Prostate gland (tissue), 2 donors: ENCODE data around the gene LMBR1. TPM values are rescaled to one million over a fixed set of nuclear protein-coding genes. Genes with fewer than 3 reads are reported as not detected.

Source experiments
- DNase-seq: peaks from one replicate; pipeline ENCODE4 v3.0.0-alpha.2; 2019; ENCODE audit warnings: low spot score
- H3K27ac ChIP-seq, 2 donors: fragments of 200-600 bp; sonication (generic); 2 replicates each; pipeline ENCODE4 v1.5.1; 2017 to 2019
- H3K27me3 ChIP-seq: fragments of 200-600 bp; sonication (generic); replicated peaks from 2 replicates; pipeline ENCODE4 v1.5.1; 2019; ENCODE audit not compliant: insufficient read depth
- H3K36me3 ChIP-seq, 2 donors: fragments of 200-600 bp; sonication (generic); 1 replicate in 1 of 2; 2 replicates in 1 of 2; pipeline versions ENCODE4 v1.5.1 to v1.8.1; 2017 to 2019
- H3K4me1 ChIP-seq: fragments of 200-600 bp; sonication (generic); replicated peaks from 2 replicates; pipeline ENCODE4 v1.5.1; 2019
- H3K4me3 ChIP-seq, 2 donors: fragments of 200-600 bp; sonication (generic); 2 replicates each; pipeline ENCODE4 v1.5.1; 2017 to 2019
- H3K9me3 ChIP-seq: fragments of 200-600 bp; sonication (generic); 2 replicates; pipeline ENCODE4 v1.5.1; 2017
- POLR2A ChIP-seq: fragments of 450-650 bp; IDR thresholded peaks from one replicate; pipeline ENCODE4 v1.6.1; 2016; ENCODE audit warnings: antibody characterized with exemption, mild to moderate bottlenecking
- POLR2AphosphoS5 ChIP-seq: sonication (generic); formaldehyde crosslinking; IDR thresholded peaks from one replicate; pipeline ENCODE4 v1.6.1; 2017; ENCODE audit warnings: antibody characterized with exemption
- WGBS: methylation state at CpG from one replicate; pipeline ENCODE4 v1.1.5; 2018; 5-methylcytosine and 5-hydroxymethylcytosine counted together
- intact Hi-C: fragments of 100-400 bp; cut with DNase I; formaldehyde crosslinking; loops from one replicate; pipeline ENCODE4 v1.14.2; 2022
- total RNA-seq, 2 donors: library from RNA; depleted of rRNA; stranded (reverse); fragments of >200 nt; gene quantifications; one replicate each; pipeline ENCODE4 v1.1.0, GENCODE V29; 2016
- TF ChIP-seq, protein P1 (sequence below), 4 experiments: fragments of 200-600 bp in 2 of 4; fragments of 450-650 bp in 2 of 4; sonication (generic) in 2 of 4; IDR thresholded peaks; 1 replicate in 3 of 4; 2 replicates in 1 of 4; pipeline ENCODE4 v1.5.1; 2016 to 2019; ENCODE audit warnings: antibody characterized with exemption in 4 of 4, mild to moderate bottlenecking in 2 of 4, moderate library complexity in 2 of 4

LMBR1 gene
- total RNA-seq, 2 donors from 2014 or later: 44.7 to 168 TPM

DNA sequence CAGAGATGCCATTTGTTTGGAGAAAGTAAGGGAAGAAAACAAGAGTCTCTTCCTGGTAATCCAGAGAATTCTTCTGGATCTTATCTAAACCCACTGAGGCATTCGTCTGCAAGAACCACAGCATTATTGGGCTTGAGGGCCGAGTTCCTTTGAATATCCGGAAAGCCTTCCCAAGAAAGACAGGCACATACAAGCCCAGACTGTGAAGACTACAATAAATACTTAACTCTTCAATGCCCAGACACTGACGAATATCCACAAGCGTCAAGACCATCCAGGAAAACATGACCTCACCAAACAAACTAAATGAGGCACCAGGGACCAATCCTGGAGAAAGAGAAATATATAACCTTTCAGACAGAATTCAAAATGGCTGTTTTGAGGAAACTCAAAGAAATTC, 153.4 kb downstream of the LMBR1 start:
- no peak for DNase-seq
- Histone ChIP-seq H3K27ac (no peak overlapping the region), H3K4me3 (no peak overlapping the region), H3K36me3 (no peaks in the 10 kb centered on the region), H3K27me3 (no peaks in the 10 kb centered on the region), H3K9me3 (no peaks in the 10 kb centered on the region), H3K4me1 (no peaks in the 10 kb centered on the region)
- no peak for TF ChIP-seq POLR2A
- TF ChIP-seq POLR2AphosphoS5: no peak
- TF ChIP-seq, protein P1, sequence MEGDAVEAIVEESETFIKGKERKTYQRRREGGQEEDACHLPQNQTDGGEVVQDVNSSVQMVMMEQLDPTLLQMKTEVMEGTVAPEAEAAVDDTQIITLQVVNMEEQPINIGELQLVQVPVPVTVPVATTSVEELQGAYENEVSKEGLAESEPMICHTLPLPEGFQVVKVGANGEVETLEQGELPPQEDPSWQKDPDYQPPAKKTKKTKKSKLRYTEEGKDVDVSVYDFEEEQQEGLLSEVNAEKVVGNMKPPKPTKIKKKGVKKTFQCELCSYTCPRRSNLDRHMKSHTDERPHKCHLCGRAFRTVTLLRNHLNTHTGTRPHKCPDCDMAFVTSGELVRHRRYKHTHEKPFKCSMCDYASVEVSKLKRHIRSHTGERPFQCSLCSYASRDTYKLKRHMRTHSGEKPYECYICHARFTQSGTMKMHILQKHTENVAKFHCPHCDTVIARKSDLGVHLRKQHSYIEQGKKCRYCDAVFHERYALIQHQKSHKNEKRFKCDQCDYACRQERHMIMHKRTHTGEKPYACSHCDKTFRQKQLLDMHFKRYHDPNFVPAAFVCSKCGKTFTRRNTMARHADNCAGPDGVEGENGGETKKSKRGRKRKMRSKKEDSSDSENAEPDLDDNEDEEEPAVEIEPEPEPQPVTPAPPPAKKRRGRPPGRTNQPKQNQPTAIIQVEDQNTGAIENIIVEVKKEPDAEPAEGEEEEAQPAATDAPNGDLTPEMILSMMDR (IDR thresholded peaks at IDR 0.05): no peak
- 44% methylated on average over 5 of the region's 5 CpGs for WGBS
- intact Hi-C loops: no loop called here

DNA sequence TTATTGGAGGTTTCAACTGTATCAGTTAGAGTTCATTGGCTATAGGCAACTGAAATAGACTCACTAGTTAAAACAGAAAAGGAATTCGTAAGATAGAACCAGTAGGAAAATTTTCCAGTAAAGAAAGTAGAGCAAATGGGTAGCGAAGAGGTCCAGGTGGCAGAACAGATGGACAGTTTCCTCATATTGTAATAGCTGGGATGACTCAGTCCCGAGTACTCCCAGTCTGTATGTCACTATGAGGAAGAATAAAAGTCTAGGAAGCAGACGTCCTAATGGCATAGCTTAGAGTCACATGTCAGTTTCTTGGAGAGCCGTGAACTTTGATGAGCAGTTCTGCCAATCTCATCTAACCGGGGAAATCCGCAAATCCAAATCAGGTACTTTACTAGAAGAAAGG, 157.1 kb downstream of the LMBR1 start:
- H3K27ac ChIP-seq: no peak overlapping the region
- TF ChIP-seq, protein P1 (IDR thresholded peaks at IDR 0.05): no peak
- no peak for TF ChIP-seq POLR2A
- TF ChIP-seq POLR2AphosphoS5: no peak
- H3K9me3 ChIP-seq: no peaks in the 10 kb centered on the region
- no peaks in the 10 kb centered on the region for H3K27me3 ChIP-seq
- intact Hi-C loops: no loop called here
- no peak overlapping the region for H3K4me3 ChIP-seq
- no peaks in the 10 kb centered on the region for H3K4me1 ChIP-seq
- H3K36me3 ChIP-seq: no peaks in the 10 kb centered on the region
- DNase-seq: no peak
- 95% methylated on average over 7 of the region's 7 CpGs for WGBS

DNA sequence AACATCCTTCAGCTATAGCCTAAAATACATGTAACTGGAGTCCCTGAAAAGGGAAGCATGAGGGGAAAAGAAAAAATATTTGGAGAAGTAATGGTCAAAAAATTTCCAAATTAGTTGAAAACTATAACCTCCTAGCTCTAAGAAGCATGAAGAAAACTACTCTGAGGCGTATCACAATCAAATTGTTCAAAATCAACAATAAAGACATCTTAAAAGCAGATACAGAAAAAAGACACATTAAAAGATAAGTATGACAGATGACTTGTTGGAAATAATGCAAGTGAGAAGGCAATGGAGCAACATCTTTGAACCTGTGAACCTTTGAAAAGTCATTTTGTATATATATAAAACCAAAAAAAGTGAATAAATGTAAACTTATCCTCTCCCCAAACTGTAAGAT, 159.3 kb downstream of the LMBR1 start:
- TF ChIP-seq POLR2AphosphoS5 (no peak), POLR2A (no peak)
- TF ChIP-seq, protein P1 (IDR thresholded peaks at IDR 0.05): no peak
- WGBS: 97% methylated on average over 1 of the region's 1 CpG
- H3K4me1 ChIP-seq: no peaks in the 10 kb centered on the region
- H3K36me3 ChIP-seq: no peaks in the 10 kb centered on the region
- no peak for DNase-seq
- intact Hi-C loops: no loop called here
- H3K9me3 ChIP-seq: no peaks in the 10 kb centered on the region
- H3K4me3 ChIP-seq: no peak overlapping the region
- no peak overlapping the region for H3K27ac ChIP-seq
- no peaks in the 10 kb centered on the region for H3K27me3 ChIP-seq

DNA sequence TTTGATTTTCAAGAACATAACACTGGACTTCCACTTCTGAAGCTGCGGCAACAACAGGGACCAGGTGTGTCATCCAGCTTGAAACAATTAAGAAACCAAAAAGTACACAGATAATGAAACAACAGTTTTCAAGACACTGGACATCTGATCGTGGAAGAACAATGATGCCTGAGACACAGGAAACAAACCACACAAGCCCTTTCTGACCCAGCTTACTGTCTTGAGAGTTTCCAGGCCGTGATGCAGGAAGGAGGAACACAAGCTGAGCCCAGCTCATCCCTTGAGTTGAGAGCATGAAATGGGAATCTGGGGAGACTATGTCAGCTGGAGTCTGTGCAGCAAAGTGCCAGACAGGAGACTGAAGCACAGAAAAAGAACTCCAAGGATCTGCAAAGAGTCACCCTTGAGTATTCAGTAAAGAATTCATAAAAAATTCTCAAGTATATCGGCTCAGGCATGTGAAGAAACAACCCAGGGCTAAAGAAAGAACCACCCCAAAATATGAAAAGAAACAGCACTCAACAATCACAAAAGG, 160.8 kb downstream of the LMBR1 start:
- Histone ChIP-seq H3K27me3 (no peaks in the 10 kb centered on the region), H3K4me1 (no peaks in the 10 kb centered on the region), H3K9me3 (no peaks in the 10 kb centered on the region), H3K4me3 (no peak overlapping the region), H3K27ac (no peak overlapping the region), H3K36me3 (no peaks in the 10 kb centered on the region)
- no peak for DNase-seq
- intact Hi-C loops: no loop called here
- WGBS: 96% methylated on average over 4 of the region's 4 CpGs
- TF ChIP-seq, protein P1 (IDR thresholded peaks at IDR 0.05): no peak
- TF ChIP-seq POLR2A: no peak
- no peak for TF ChIP-seq POLR2AphosphoS5

DNA sequence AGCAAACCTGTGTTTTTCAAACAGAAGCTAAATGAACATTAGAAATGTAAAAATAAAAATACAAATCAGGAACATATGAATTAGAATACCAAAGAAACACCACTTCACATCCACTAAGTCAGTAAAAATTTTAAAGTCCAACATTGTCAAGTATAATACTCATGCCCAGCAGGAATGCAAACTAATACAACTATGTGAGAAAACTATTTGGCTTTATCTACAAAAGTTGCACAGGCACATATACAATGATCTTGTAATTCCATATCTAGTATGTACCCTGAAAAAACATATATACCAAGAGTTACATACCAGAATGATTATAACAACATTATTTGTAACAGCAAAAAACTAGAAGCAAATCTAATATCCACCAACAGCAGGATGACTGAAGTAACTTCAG, 161.3 kb downstream of the LMBR1 start:
- no peak for DNase-seq
- no peak overlapping the region for H3K4me3 ChIP-seq
- H3K9me3 ChIP-seq: no peaks in the 10 kb centered on the region
- TF ChIP-seq POLR2AphosphoS5: no peak
- TF ChIP-seq POLR2A: no peak
- TF ChIP-seq, protein P1 (IDR thresholded peaks at IDR 0.05): no peak
- H3K27ac ChIP-seq: no peak overlapping the region
- H3K27me3 ChIP-seq: no peaks in the 10 kb centered on the region
- H3K4me1 ChIP-seq: no peaks in the 10 kb centered on the region
- no peaks in the 10 kb centered on the region for H3K36me3 ChIP-seq
- intact Hi-C loops: no loop called here
